Measurements from ENCODE around the gene PGM1. TPM values are rescaled to one million over a fixed set of nuclear protein-coding genes. Genes with fewer than 3 reads are reported as not detected.
A peak's percentile ranks its signal among the peaks of the same experiment; 100 is the strongest.

The PGM1 gene
- total and polyA plus RNA-seq, 2 of the 4 experiments (the other 2 are of a cell fraction) = 42.6 to 94.5 TPM

DNA sequence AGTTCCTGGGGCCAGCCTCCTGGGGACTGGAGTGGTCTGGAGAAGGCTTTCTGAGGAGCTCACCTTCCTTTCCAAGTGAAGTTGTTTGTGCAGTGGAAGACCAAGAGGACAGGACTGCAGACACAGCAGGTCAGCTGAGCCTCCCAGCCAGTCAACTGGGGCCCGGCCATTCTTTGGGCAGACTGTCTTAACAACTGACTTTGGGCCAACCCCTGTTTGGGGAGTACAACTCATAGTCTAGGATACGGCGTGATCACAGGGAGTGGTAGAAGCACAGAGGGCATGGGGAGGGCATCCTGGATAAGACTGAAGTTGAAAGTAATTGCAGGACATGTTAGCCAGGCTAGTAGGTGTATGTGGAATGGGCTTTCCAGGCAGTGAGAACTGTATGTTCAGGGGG, 50.3 kb downstream of the PGM1 start:
- H2AFZ ChIP-seq (replicated peaks; ENCODE audit: low read length, poor library complexity) = no peak overlapping the region
- no peak overlapping the region for H2AK5ac ChIP-seq (ENCODE audit: low read depth, low read length)
- H2BK15ac ChIP-seq (ENCODE audit: low read depth, low read length) = no peak overlapping the region
- H3K14ac ChIP-seq (replicated peaks; ENCODE audit: low read depth, low read length) = no peak overlapping the region
- no peak overlapping the region for H3K18ac ChIP-seq (ENCODE audit: low read depth, low read length)
- TF ChIP-seq, protein P1, sequence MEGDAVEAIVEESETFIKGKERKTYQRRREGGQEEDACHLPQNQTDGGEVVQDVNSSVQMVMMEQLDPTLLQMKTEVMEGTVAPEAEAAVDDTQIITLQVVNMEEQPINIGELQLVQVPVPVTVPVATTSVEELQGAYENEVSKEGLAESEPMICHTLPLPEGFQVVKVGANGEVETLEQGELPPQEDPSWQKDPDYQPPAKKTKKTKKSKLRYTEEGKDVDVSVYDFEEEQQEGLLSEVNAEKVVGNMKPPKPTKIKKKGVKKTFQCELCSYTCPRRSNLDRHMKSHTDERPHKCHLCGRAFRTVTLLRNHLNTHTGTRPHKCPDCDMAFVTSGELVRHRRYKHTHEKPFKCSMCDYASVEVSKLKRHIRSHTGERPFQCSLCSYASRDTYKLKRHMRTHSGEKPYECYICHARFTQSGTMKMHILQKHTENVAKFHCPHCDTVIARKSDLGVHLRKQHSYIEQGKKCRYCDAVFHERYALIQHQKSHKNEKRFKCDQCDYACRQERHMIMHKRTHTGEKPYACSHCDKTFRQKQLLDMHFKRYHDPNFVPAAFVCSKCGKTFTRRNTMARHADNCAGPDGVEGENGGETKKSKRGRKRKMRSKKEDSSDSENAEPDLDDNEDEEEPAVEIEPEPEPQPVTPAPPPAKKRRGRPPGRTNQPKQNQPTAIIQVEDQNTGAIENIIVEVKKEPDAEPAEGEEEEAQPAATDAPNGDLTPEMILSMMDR (conservative IDR thresholded peaks at IDR 0.05; ENCODE audit: low read depth, low read length) = no peak
- no peak for TF ChIP-seq MAZ (IDR thresholded peaks at IDR 0.05; ENCODE audit: borderline replicate concordance, low read depth, low read length)
- no peak for TF ChIP-seq RCOR1 (IDR thresholded peaks at IDR 0.05; ENCODE audit: insufficient replicate concordance, low read length)
- no peak for TF ChIP-seq CEBPB (IDR thresholded peaks at IDR 0.05; ENCODE audit: low read depth, low read length)
- TF ChIP-seq, protein P2, sequence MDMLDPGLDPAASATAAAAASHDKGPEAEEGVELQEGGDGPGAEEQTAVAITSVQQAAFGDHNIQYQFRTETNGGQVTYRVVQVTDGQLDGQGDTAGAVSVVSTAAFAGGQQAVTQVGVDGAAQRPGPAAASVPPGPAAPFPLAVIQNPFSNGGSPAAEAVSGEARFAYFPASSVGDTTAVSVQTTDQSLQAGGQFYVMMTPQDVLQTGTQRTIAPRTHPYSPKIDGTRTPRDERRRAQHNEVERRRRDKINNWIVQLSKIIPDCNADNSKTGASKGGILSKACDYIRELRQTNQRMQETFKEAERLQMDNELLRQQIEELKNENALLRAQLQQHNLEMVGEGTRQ (IDR thresholded peaks at IDR 0.05; ENCODE audit: low read depth, low read length) = no peak
- TF ChIP-seq, protein P3, sequence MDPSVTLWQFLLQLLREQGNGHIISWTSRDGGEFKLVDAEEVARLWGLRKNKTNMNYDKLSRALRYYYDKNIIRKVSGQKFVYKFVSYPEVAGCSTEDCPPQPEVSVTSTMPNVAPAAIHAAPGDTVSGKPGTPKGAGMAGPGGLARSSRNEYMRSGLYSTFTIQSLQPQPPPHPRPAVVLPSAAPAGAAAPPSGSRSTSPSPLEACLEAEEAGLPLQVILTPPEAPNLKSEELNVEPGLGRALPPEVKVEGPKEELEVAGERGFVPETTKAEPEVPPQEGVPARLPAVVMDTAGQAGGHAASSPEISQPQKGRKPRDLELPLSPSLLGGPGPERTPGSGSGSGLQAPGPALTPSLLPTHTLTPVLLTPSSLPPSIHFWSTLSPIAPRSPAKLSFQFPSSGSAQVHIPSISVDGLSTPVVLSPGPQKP (IDR thresholded peaks at IDR 0.05; ENCODE audit: borderline replicate concordance, low read depth, low read length) = no peak
- no peak for TF ChIP-seq SMC3 (IDR thresholded peaks at IDR 0.05; ENCODE audit: low read depth, low read length)
- no peak for TF ChIP-seq RFX5 (IDR thresholded peaks at IDR 0.05; ENCODE audit: low read depth, low read length)
- TF ChIP-seq RAD21 (IDR thresholded peaks at IDR 0.05; ENCODE audit: low read length) = no peak
- no peak for TF ChIP-seq CHD1 (IDR thresholded peaks at IDR 0.05; ENCODE audit: low read depth, low read length)
- TF ChIP-seq MXI1 (IDR thresholded peaks at IDR 0.05; ENCODE audit: borderline replicate concordance, low read depth, low read length) = no peak
- no peak for TF ChIP-seq FOS (IDR thresholded peaks at IDR 0.05; ENCODE audit: low read depth, low read length)
- no peak for TF ChIP-seq NFE2L2 (IDR thresholded peaks at IDR 0.05; ENCODE audit: low read depth, low read length)
- no peak for TF ChIP-seq MAFK (IDR thresholded peaks at IDR 0.05; ENCODE audit: low read depth, low read length)
- H2AK9ac ChIP-seq (replicated peaks; ENCODE audit: low read depth, low read length, poor library complexity) = peak overlapping the region; percentile 10
- H3K27me3 ChIP-seq (ENCODE audit: control insufficient read depth, insufficient read depth, low read length) = no peaks in the 10 kb centered on the region
- peaks cover 3% of the 10 kb centered on the region; the same call in 1 of the 2 replicates for H3K9me1 ChIP-seq (ENCODE audit: insufficient read depth, low read length)
- H3K23ac ChIP-seq (ENCODE audit: low read depth, low read length) = no peak overlapping the region
- no peak overlapping the region for H3K4me2 ChIP-seq (ENCODE audit: low read depth, low read length)
- intact Hi-C loops (cut with micrococcal nuclease) = no loop called here
- no peak overlapping the region for H3K4ac ChIP-seq (ENCODE audit: low read depth, low read length)
- H3K56ac ChIP-seq (ENCODE audit: extremely low read depth, insufficient read depth, low read length) = no peak overlapping the region
- ATAC-seq (ENCODE audit: low read depth) (no peak), DNase-seq (no peak)
- dilution Hi-C loops (cut with HindIII; ENCODE audit: low sequenced_read_pairs, unreplicated experiment) = no loop called here
- 90% methylated on average over 3 of the region's 3 CpGs; no CpG with 5 or more reads in 1 of the 2 experiments for WGBS, 2 experiments (ENCODE audit: extremely low coverage in 2 of 2, insufficient read length in 1 of 2)
- no peak overlapping the region for H4K5ac ChIP-seq (ENCODE audit: low read depth, low read length)
- H2BK20ac ChIP-seq (ENCODE audit: low read depth, low read length) = no peak overlapping the region
- H3K4me3 ChIP-seq (ENCODE audit: insufficient read depth, low read depth, low read length) = no peak overlapping the region
- CTCF ChIA-PET = no interaction called here
- no peak overlapping the region for H2BK120ac ChIP-seq (ENCODE audit: low read depth, low read length)
- no peaks in the 10 kb centered on the region for H3K9me3 ChIP-seq (ENCODE audit: control insufficient read depth, insufficient read depth, low read length)
- H2BK5ac ChIP-seq (ENCODE audit: low read depth, low read length, poor library complexity, severe bottlenecking) = no peak overlapping the region
- no peak overlapping the region for H4K91ac ChIP-seq (ENCODE audit: insufficient read depth, low read depth, low read length)
- H4K20me1 ChIP-seq (ENCODE audit: insufficient read depth, low read length) = no peaks in the 10 kb centered on the region; the same call in 1 of the 2 replicates
- H3K4me1 ChIP-seq (ENCODE audit: control insufficient read depth, insufficient read depth, low read length) = no peaks in the 10 kb centered on the region; the same call in 1 of the 2 replicates
- no peak overlapping the region for H4K8ac ChIP-seq (ENCODE audit: low read depth in 2 of 2, low read length in 2 of 2)
- H3K79me1 ChIP-seq (ENCODE audit: low read depth in 1 of 2, low read length in 2 of 2) = no peaks in the 10 kb centered on the region
- in situ Hi-C loops (cut with MboI; ENCODE audit: low sequenced_read_pairs) = no loop called here
- no peak overlapping the region for H3K27ac ChIP-seq (ENCODE audit: insufficient read depth, low read length)
- H3K9ac ChIP-seq (ENCODE audit: low read depth, low read length) = no peak overlapping the region
- BruUV-seq (replicated peaks) = no TSS peak
- H3K36me3 ChIP-seq (ENCODE audit: control insufficient read depth, insufficient read depth, low read length) = peaks cover 15% of the 10 kb centered on the region
- POLR2A ChIA-PET (ENCODE audit: unreplicated experiment) = no interaction called here

Data from IMR-90 (cell line).